ENCODE measurements around the gene RNF214.

GRCh38 chr11:117219455-117219854, 13.0 kb upstream of the RNF214 start:
- no peak for TF ChIP-seq CTCF (IDR thresholded peaks at IDR 0.05)
- no peak for TF ChIP-seq POLR2AphosphoS5 (IDR thresholded peaks at IDR 0.05)
